GM12872 (cell line): ENCODE data around the gene SESN3.
A peak's percentile ranks its signal among the peaks of the same experiment; 100 is the strongest.

Experiments
- TF ChIP-seq, protein P1 (sequence below): IDR thresholded peaks from 3 replicates; pipeline ENCODE4 v1.5.1; 2011; ENCODE audit warnings: low read depth, mild to moderate bottlenecking, low read length, moderate library complexity; ENCODE audit not compliant: insufficient read depth

The SESN3 gene

DNA sequence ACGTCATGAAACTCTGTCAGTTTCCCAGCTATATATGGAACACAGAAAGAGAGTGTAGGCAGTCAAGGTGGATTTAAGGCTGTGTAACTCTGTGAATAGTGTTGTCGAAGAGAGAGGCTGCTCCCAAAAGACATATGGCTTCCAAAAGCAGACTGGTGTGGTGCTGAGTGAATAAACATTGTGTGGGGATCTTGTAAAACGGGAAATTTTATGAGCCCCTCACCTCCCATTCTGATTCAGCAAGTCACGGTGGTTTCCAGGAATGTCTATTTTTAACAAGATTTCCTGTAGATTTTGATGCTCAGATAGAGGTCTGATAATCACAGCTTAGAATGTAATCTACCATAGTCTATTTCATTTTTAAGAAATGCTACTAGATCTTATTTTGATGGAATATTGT lies 67.9 kb downstream of the SESN3 start:
- TF ChIP-seq, protein P1, sequence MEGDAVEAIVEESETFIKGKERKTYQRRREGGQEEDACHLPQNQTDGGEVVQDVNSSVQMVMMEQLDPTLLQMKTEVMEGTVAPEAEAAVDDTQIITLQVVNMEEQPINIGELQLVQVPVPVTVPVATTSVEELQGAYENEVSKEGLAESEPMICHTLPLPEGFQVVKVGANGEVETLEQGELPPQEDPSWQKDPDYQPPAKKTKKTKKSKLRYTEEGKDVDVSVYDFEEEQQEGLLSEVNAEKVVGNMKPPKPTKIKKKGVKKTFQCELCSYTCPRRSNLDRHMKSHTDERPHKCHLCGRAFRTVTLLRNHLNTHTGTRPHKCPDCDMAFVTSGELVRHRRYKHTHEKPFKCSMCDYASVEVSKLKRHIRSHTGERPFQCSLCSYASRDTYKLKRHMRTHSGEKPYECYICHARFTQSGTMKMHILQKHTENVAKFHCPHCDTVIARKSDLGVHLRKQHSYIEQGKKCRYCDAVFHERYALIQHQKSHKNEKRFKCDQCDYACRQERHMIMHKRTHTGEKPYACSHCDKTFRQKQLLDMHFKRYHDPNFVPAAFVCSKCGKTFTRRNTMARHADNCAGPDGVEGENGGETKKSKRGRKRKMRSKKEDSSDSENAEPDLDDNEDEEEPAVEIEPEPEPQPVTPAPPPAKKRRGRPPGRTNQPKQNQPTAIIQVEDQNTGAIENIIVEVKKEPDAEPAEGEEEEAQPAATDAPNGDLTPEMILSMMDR, result no peak

DNA sequence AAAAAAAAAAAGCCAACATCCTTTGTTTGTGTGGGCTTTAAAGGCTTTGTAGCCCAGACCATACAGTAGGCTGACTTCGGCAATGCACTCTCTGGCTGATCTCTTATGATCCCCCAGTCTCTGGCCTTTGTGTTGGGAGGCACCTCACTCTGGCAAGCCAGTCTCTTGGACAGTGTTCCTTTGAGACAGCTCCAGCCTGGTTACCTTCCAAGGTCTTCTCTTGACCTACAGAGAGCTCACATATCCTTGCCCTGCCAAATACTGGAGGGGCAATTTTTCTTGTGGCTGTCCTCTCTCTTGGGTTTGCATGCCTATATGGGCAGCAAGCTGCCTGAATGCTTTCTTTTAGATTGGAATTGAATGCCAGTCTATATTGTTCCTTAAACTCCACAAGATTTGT lies 69.8 kb downstream of the SESN3 start:
- TF ChIP-seq, protein P1, result no peak

DNA sequence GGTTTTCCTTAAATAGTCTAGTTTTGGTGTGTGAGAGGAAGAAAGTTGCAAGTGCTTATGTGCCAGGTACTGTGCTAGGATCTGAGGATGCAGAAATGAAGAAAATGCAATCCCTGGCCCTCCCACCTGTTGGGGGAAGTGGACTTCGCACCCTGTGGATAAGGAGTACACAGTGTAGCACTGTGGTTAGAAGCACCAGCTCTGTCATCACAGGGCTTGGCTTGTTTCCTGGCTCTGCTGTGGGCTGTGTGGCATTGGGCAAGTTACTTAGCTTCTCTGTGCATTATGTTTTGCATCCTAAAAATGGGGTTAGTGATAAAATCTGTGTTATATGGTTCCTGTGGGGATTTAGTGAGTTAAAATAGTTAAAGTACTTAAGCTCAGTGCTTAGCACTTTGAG lies 73.2 kb downstream of the SESN3 start:
- TF ChIP-seq, protein P1, result no peak

DNA sequence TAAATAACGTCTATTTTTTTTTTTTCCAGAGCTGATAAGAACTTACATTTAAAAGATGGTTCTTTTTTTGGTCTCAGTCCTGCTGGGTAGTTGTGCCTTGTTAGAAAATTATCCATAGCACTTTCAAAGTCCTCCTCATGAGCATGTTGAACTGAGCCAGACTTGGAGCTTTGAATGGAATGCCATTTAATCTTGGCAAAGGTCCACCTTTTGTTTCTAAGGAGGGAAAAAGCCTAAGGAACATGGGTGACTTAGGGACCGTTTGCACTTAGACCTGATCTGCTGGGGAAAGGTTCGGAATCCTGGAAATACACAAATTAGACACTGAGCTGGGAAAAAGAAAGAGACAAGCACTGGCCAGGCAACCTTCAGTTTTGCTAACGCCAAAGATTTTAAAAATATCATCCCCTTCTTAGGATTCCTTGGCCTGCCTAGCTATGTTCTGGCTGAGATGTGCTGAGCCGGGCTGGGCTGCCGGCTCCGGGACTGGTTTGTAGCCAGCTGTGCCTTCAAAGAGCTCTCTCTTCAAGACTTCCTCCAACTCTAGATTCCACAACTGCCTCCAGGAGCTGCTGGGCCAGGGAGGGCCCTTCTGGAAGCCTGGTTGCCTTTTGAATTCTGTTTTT lies 74.0 kb downstream of the SESN3 start:
- TF ChIP-seq, protein P1, result no peak

DNA sequence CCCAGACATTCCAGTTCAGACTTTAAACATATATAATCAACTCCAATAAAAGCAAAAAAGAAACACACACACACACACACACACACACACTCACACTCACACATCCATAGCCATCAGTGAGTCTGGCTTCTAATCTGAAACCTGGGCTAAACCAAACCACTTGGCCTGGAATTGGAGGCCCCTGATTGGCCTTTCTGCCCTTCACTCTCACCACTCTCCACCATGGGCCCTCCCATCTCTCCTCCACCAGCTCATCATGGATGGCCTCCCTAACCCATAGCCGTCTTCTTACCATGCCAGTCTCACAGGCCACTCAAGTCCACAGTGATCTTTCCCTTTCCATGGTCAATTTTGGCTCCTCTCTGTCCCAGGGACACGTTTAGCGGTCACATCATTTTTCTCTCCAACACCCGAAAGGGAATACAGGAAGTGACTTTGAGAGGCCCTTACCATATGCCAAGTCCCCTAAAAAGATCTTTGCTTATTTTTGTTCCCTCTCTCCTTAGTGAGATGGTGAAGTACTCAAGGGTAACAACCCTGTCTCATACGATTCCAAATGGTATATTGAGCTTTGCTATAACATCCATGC lies 74.8 kb downstream of the SESN3 start:
- TF ChIP-seq, protein P1, result no peak

DNA sequence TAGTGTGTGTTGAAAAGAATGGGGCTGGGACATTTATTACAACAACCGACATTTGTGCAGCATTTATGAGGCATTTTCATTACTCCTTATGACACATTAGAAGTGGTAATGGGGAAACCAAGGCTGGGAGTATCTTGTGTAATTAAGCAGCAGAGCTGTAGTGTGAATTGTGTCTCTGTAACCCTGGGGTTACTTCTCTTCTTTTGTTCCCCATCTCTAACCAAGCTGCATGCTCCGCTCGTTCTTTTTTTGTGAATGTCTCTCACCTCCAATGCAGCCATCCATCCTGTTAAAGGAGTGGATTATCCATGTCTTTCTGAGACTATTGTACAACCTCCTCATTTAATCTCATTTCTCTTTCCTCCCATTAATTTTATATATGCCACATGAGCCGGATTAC lies 75.6 kb downstream of the SESN3 start:
- TF ChIP-seq, protein P1, result no peak

DNA sequence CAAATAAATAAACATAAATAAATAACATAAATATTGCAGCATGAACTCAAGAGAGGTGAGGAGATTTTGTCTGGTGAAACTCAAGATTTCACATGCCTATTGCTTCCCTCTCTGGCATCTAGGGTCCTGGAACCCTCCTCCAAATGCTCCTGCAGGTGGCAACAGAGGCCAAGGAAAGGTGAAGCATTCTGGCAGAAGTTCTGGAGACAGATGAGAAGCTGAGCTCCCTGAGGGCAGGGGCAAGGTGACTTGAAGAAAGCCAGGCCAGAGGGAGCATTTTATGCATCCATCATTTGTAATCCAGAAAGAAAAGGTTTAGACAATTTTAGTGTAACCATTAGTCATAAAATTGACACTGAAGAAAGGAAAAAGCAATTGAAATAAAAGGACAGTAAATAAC lies 76.5 kb downstream of the SESN3 start:
- TF ChIP-seq, protein P1, result peak; percentile 72
